Measurements from ENCODE around the gene PRSS16. TPM values are rescaled to one million over a fixed set of nuclear protein-coding genes. Genes with fewer than 3 reads are reported as not detected.
"Not testable (repeated sequence)": the region's sequence is repeated elsewhere in the genome, so short reads cannot be mapped to it uniquely, and the experiment has no call there.

PRSS16 gene
- polyA plus RNA-seq, 5 donors = 3.2 to 5.0 (median 4.6) TPM

DNA sequence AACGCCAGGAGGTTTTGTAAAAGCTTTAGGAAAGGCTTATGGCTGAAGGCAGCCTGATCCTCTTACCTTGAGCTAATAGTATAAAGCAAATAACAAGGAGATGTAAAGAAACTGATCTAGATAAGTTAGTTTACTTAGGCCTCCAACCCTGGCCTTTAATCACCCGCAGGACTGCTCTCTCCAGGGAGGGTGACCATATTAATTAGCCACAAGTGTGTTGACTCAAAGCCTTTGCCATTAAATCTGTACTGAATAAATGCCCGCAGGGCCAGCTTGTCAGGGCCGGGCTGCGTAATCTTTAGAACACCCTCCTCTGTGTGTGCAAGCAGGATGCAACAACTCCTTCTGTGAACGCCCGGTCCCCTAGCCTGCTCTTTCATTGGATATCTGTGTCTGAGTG is 6.1 kb upstream of the PRSS16 start:
- DNase-seq = no peak

GRCh38 chr6:27242589-27243265 is 4.8 kb upstream of the PRSS16 start:
- no peak for DNase-seq

DNA sequence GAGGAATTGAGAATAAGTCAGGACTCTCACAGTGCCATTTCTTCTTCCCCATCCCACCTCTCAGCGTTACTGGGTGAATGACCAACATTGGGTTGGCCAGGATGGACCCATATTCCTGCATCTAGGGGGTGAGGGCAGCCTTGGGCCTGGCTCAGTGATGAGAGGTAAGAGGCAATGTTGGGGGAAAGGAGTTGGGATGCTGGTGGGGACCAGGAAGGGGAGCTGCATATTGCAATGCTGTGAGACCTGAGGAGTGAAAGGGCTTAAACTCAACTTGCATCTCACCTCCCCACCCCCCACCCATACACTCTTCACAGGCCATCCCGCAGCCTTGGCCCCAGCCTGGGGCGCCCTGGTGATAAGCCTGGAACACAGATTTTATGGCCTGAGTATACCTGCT is 1.3 kb downstream of the PRSS16 start:
- no peak for DNase-seq

GRCh38 chr6:27250277-27251111 is 3.0 kb downstream of the PRSS16 start:
- no peak for DNase-seq

DNA sequence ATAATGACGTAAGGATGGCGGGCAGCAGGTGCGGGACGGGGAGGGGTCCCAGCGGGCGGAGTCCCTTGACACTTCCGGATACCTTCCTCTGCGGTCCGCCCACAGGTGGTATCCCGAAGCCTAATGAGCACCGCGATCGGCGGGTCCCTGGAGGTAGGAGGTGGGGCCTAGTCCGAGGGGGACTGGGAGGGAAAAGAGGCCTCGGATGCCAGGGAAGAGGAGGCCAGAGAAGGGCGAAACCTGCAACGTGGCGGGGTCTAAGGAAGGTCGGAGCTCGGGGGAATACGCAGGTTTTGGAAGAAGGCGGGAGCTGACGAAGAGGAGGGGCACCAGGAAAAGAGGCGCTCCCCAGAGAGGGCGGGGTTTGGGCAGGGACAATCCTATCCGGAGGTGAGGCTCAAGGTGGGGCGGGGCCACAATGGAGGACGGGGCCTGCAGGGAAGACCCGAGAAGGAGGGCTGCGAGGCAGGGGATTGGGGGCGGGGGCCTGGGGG is 3.7 kb downstream of the PRSS16 start:
- DNase-seq = peak in 1 of 2 donors; percentile 48

DNA sequence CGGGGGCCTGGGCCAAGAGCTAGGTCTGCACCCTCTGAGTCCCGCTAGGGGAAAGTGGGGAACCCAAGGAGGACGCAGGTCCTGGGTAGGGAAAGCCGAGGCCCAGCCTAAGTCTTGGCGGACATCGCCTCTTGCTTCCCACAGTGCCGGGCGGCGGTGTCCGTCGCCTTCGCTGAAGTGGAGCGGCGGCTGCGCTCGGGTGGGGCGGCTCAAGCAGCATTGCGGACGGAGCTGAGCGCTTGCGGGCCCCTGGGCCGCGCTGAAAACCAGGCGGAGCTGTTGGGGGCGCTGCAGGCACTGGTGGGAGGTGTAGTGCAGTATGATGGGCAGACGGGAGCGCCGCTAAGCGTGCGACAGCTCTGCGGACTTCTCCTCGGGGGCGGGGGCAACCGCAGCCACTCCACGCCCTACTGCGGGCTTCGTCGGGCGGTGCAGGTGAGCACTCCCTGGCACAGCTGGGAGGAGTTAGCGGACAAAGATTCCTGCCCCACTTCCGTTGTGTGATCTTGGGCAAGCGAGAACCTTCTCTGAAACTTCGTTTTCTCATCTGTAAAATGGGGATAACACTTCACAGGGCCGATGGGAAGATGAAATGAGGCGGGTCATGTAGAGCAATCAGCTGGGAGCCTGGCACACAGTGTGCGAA is 4.2 kb downstream of the PRSS16 start:
- no peak for DNase-seq

GRCh38 chr6:27254566-27254965 is 7.1 kb downstream of the PRSS16 start:
- no peak for DNase-seq

DNA sequence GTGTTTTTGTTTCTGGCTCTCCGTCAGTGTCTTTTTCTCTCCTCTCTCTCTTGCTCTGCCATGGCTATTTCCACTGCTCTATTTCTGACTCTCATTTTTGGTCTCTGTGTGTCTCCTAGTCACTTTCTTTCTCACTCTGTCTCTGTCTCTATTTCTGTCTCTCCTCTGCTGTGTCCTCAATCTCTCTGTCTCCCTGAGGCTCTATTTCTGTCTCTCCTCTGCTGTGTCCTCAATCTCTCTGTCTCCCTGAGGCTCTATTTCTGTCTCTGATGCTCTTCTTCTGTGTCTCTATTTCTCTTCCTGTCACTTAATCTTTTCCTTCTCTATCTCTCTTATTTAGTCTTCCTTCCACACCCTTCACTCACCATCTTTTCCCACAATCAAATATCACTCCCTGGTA is 8.4 kb downstream of the PRSS16 start:
- DNase-seq = no peak

- no peak for DNase-seq
These were observed 12.9 kb downstream of the PRSS16 start for GRCh38 chr6:27260369-27260768.

DNA sequence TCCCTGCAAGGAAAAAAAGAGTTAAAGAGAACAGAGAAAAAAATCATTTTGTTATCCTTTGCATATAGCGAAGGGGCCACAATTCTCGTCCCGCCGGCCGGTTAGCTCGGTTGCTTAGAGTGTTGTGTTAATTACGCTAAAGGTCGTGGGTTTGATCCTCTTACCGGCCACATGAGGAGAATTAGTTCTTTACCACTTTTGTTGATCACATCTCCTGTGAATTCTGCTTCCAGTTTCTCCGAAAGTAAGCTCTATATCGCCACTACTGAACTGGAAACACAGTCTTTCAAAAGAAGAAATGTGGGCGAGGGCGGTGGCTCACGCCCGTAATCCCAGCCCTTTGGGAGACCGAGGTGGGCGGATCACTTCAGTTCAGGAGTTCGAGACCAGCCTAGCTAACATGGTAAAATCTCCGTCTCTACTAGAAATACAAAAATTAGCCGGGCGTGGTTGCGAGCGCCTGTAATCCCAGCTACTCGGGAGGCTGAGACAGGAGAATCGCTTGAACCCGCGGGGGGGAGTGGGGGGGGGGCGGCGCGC is 13.4 kb downstream of the PRSS16 start:
- DNase-seq = no peak

GRCh38 chr6:27263886-27264285 is 16.4 kb downstream of the PRSS16 start:
- DNase-seq = no peak

- DNase-seq = not testable (repeated sequence)
These were observed 19.5 kb downstream of the PRSS16 start for GRCh38 chr6:27267003-27267402.

DNA sequence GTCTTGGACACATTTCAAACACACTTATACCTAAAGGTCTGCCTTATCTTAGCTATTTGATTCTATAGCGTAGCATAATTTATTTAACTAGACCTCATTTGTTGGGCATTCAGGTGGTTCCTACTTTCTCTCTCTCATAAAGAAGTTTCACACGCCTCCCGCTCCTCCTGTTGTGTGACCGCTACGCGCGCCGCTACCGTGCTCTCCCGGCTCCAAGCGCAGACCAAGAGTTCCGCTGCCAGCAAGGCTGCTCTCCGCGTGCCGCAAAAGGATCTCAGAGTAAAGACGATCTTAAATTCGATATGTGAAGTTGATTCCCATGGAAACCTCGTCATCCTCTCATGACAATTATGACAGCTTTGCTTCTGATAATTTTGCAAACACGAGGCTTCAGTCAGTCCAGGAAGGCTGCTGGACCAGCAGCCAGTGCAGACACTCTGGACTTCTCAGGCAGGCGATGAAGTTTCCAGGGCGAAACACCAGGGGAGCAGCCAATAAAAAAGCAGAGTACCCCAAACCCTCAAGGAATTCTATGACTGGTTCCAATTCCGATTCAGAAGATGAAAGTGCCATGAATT is 20.4 kb downstream of the PRSS16 start:
- no peak for DNase-seq

- DNase-seq = no peak
These were observed 21.3 kb downstream of the PRSS16 start for GRCh38 chr6:27268803-27269202.

DNA sequence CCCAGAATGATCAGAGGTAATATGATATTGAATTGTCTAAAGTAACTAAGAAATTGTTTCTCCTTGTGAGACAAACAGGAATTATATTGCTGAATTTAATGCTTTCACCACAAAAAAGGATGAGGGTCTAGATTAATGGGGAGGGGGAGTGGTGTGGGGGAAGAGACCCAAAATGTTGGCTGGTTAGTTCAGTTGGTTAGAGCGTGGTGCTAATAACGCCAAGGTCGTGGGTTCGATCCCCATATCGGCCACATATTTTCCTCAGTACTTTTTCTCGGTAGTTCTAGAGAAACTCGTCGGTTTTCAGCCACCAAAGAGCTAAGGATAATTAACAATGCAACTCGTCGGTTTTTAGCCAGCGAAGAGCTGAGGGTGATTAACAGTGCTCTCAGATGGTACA is 26.3 kb downstream of the PRSS16 start:
- DNase-seq = no peak

DNA sequence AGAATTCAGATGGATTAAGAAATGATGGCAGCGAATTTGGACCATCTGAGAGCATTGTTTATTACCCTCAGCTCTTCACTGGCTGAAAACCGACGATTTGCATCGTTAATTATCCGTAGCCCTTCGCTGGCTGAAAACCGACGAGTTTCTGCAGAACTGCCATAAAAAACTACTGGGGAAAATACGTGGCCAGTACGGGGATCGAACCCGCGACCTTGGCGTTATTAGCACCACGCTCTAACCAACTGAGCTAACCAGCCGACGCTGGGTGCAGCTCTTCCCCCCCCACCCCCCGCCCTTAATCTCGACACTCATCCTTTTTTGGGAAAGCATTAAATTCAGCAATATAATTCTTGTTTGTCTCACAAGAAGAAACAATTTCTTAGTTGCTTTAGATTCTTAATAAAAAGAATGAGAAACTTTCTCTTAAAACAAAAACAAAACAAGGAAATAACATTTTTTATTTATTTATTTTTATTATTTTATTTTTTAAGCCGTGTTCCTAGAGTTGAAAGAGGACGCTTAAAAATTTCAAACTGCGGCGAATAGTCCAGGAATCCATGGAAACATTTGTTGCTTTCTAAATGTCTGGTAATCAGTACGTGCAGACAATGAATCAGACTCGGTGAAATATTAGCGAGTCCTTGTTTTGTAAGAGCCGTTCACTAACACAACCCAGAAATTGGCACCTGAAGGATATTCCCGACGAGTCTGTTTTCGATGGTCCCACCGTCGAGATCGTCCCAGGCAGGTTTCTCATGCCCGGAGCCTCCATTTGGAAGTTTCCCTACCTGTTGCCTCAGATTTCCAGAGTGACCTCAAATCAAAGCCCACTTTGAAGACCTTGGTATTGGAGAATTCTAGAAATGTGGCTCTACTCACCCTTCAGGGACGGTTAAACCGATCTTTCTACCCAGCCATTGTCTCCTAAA is 27.8 kb downstream of the PRSS16 start:
- DNase-seq = no peak

DNA sequence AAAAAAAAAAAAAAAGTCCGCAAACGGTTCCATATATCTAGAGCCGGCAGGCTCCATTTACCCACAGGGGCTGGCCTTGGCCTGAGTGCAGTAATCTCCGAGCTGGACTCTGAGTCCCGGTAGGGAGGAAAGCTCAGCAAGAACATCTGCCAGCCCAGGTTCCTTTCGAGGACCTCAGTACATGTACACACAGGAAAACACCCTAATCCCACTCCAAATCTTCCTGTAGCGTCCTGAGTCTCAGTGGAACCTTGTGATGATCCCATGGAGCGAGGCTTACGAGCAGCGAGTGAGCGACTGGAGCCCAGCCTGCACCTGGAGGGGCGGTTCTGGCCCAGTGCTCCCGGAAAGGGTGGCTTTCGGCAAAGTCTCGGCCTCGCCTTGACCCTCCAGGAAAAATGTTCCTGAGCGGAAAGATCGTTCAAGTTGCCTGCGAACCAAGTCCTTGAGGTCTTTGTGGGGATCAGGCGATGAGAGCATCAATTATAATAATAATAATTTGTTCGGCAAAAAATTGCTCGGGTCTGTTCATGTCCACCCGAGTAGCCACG is 32.1 kb downstream of the PRSS16 start:
- no peak for DNase-seq

DNA sequence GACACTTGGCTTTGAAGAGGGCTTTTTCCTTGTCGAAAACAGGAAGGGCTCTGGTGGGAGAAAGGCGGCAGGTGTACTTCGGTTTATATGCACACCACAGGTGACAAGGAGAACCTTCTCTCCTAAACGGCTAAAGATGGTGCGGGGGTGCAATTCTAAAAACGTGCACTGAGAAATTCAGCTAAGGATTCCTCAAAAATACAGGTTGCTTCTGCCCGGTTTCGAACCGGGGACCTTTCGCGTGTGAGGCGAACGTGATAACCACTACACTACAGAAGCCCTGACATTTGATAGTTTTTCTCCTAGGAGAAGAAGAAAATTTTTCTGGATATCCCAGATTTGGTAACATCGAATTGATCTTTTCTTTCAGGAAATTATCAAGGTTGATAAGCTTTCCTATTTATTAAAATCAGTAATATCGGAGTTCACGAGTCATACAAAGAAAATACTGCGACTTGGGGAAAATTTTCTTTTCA is 32.6 kb downstream of the PRSS16 start:
- no peak for DNase-seq

- no peak for DNase-seq
These were observed 33.1 kb downstream of the PRSS16 start for GRCh38 chr6:27280540-27281000.

DNA sequence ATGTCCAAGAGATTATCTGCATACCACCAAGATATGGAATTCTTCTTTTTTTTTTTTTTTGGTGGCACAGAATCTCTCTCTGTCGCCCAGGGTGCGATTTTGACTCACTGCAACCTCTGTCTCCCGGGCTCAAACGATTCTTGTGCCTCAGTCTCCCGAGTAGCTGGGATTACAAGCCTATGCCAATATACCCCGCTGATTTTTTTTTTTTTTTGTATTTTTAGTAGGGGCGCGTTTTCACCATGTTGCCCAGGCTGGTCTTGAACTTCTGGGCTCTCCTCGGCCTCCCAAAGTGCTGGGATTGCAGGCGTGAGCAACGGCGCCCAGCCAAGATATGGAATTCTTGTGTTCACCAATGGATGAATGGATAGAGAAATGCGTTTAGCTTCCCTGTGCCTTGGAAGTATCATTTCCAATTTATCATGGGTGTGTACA is 33.6 kb downstream of the PRSS16 start:
- no peak for DNase-seq

All from right lung (tissue), 5 donors.